HepG2 (cell line): ENCODE data around the gene TRRAP. TPM values are rescaled to one million over a fixed set of nuclear protein-coding genes. Genes with fewer than 3 reads are reported as not detected.

ENCODE experiments used
- GABPA ChIP-seq, 2 experiments: IDR thresholded peaks; 2 replicates each; pipeline ENCODE4 v1.6.1; 2011 to 2016; ENCODE audit warnings: low read depth in 2 of 2, low read length in 1 of 2, missing biosample characterization in 1 of 2, missing genetic modification characterization in 1 of 2
- PRDM10 ChIP-seq: sonication (generic); formaldehyde crosslinking; IDR thresholded peaks from 2 replicates; pipeline ENCODE4 v1.4.0; 2020; ENCODE audit warnings: low read depth, missing genetic modification reagents
- SIX1 ChIP-seq: sonication (generic); formaldehyde crosslinking; IDR thresholded peaks from 2 replicates; pipeline ENCODE4 v1.4.0; 2020; ENCODE audit warnings: missing genetic modification reagents, borderline replicate concordance
- SNAPC4 ChIP-seq: sonication (generic); formaldehyde crosslinking; IDR thresholded peaks from 2 replicates; pipeline ENCODE4 v1.4.0; 2020; ENCODE audit warnings: mild to moderate bottlenecking, missing genetic modification reagents
- SP5 ChIP-seq: IDR thresholded peaks from 2 replicates; pipeline ENCODE4 v1.6.1; 2016; ENCODE audit warnings: low read depth, borderline replicate concordance
- TRIM24 ChIP-seq: sonication (generic); formaldehyde crosslinking; IDR thresholded peaks from 2 replicates; pipeline ENCODE4 v1.8.0; 2022; ENCODE audit warnings: mild to moderate bottlenecking, missing genetic modification reagents
- ZFP36L1 ChIP-seq: sonication (generic); formaldehyde crosslinking; IDR thresholded peaks from 2 replicates; pipeline ENCODE4 v1.8.0; 2022; ENCODE audit warnings: mild to moderate bottlenecking, missing genetic modification reagents, moderate library complexity
- polyA plus RNA-seq, 8 experiments: library from polyadenylated mRNA; depleted of rRNA in 3 of 8; stranded (reverse) in 7 of 8; unstranded in 1 of 8; fragments of >200 nt; fragmentation: Illumina TruSeq in 4 of 8; extraction: Trizol in 4 of 8; gene quantifications; 2 replicates each; pipeline versions ENCODE4 v1.2.1 to v1.2.3, GENCODE V29; 2011 to 2016; ENCODE audit warnings: low read depth in 4 of 8, missing spikeins in 1 of 8, mixed read lengths in 1 of 8; ENCODE audit not compliant: insufficient read depth in 1 of 8
- total RNA-seq, 5 experiments: library from RNA; depleted of rRNA; stranded (reverse); fragments of >200 nt; fragmentation: Illumina TruSeq; extraction: Trizol; gene quantifications; 2 replicates each; pipeline ENCODE4 v1.2.3, GENCODE V29; 2016; ENCODE audit warnings: low read depth in 1 of 5
- TF ChIP-seq, protein P1 (sequence below), 2 experiments: sonication (generic) in 1 of 2; formaldehyde crosslinking in 1 of 2; IDR thresholded peaks; 2 replicates each; pipeline versions ENCODE4 v1.6.1 to v1.9.0; 2014 to 2022; ENCODE audit warnings: antibody characterized with exemption in 1 of 2, borderline replicate concordance in 1 of 2, inconsistent platforms in 1 of 2, low read depth in 1 of 2, missing genetic modification reagents in 1 of 2
- TF ChIP-seq, protein P2 (sequence below): sonication (generic); formaldehyde crosslinking; IDR thresholded peaks from 2 replicates; pipeline ENCODE4 v1.8.0; 2022; ENCODE audit warnings: missing genetic modification reagents, low read depth, mild to moderate bottlenecking, borderline replicate concordance

TRRAP gene
- total and polyA plus RNA-seq, 2 of the 13 experiments (the other 11 are each of a cell fraction or from before 2014, with no cell fraction given) = 8.6 to 10.5 TPM

GRCh38 chr7:99040104-99040958, 162.0 kb downstream of the TRRAP start (continued):
- TF ChIP-seq, protein P1, sequence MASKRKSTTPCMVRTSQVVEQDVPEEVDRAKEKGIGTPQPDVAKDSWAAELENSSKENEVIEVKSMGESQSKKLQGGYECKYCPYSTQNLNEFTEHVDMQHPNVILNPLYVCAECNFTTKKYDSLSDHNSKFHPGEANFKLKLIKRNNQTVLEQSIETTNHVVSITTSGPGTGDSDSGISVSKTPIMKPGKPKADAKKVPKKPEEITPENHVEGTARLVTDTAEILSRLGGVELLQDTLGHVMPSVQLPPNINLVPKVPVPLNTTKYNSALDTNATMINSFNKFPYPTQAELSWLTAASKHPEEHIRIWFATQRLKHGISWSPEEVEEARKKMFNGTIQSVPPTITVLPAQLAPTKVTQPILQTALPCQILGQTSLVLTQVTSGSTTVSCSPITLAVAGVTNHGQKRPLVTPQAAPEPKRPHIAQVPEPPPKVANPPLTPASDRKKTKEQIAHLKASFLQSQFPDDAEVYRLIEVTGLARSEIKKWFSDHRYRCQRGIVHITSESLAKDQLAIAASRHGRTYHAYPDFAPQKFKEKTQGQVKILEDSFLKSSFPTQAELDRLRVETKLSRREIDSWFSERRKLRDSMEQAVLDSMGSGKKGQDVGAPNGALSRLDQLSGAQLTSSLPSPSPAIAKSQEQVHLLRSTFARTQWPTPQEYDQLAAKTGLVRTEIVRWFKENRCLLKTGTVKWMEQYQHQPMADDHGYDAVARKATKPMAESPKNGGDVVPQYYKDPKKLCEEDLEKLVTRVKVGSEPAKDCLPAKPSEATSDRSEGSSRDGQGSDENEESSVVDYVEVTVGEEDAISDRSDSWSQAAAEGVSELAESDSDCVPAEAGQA (IDR thresholded peaks at IDR 0.05; ENCODE audit: low read depth) = no peak
- TF ChIP-seq, protein P1 (CRISPR knock-in tag; IDR thresholded peaks at IDR 0.05; ENCODE audit: borderline replicate concordance) = no peak
- TF ChIP-seq ZFP36L1 (no peak), PRDM10 (no peak), SP5 (CRISPR knock-in tag) (0 out of 2 replicates have a peak, but pooled peaks have one; percentile 10), SIX1 (no peak), TRIM24 (CRISPR knock-in tag) (no peak), GABPA (IDR thresholded peaks at IDR 0.05; ENCODE audit: low read depth, low read length) (no peak), GABPA (CRISPR knock-in tag; IDR thresholded peaks at IDR 0.05; ENCODE audit: low read depth) (no peak), SNAPC4 (CRISPR knock-in tag) (no peak)
- TF ChIP-seq, protein P2, sequence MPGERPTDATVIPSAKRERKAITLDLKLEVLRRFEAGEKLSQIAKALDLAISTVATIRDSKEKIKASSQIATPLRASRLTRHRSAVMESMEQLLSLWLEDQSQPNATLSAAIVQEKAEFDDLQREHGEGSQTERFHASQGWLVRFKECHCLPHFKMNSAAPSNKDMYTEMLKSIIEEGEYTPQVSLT (CRISPR knock-in tag) = no peak
